ENCODE results near the gene SMIM44. TPM values are rescaled to one million over a fixed set of nuclear protein-coding genes. Genes with fewer than 3 reads are reported as not detected.

Gene SMIM44
- total RNA-seq, 1 experiment from 2014 or later: 1.4 TPM

DNA sequence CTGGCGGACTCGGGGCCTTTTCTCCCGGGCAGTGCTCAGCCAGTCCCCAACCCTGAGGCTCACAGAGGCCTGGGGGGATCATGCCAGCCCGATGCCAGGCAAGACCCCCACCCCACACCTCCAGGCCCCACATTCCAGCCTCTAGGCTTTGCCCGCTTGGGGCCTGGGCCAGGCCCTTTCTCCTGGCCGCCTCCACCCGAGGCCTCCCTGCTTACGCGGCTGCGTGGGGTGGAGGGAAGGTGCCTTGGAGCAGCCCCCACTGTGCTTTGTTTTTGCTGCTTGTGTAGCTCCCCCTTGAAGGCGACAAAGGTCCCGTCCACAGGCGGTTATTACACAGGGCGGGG is 41.3 kb downstream of the SMIM44 start:
- DNase-seq (ENCODE audit: low spot score): no peak

DNA sequence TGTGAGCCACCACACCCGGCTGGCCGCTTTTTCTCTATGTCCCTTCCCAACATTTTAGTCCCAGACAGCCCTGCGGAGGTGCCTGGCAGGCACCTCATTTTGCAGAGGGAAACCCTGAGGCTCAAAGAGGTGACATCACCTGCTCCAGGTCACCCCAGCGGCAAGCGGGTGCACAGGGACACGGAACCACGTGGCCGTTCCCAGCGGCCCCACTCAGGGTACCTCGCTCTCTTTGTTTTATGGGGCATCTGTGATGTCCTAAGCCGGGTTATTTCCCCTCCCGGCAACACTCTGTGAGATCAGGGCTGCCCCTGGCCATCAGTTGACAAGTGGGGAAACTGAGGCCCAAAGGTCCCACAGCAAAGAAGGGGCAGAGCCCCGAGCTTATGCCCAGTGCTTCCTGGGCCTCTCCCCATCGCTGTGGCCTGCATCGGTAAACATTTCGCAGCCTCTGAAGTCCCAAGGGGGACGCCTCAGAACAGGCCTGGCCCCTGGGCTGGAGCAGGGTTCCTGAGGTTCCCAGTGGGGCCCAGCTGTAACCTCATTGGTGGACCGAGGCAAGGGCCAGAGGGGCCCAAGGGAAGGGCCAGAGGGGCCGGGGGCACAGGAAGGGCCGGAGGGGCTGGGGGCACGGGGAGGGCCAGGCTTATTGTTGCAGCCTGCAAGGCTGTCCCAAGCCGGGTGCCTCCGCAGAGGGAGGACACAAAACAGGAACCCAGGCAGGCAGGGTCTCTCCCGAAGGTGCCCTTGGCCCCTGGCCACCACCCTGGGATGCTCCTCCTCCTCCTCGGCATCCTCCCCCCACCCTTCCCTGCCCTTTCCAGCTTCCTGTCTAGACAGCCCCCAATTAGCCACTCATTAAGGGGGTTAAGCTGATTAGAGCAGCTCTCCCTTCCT is 41.9 kb downstream of the SMIM44 start:
- DNase-seq (ENCODE audit: low spot score): no peak

DNA sequence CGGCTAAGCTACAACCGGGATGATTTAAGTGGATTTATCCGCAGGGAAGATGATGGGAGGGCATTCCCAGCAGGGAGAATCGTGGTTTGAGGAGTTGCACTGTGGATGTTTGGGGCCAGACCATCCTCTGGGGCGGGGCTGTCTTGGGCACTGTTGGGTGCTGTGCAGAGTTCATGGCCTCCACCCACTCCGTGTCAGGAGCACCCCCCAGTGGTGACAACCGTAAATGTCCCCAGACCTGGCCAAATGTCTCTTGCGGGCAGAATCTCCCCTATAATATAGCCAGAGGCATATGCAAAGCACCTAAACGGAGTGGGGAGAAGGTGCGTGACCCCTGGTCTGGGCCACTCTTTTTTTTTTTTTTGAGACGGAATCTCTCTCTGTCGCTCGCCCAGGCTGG is 43.2 kb downstream of the SMIM44 start:
- DNase-seq (ENCODE audit: low spot score): peak; percentile 15

DNA sequence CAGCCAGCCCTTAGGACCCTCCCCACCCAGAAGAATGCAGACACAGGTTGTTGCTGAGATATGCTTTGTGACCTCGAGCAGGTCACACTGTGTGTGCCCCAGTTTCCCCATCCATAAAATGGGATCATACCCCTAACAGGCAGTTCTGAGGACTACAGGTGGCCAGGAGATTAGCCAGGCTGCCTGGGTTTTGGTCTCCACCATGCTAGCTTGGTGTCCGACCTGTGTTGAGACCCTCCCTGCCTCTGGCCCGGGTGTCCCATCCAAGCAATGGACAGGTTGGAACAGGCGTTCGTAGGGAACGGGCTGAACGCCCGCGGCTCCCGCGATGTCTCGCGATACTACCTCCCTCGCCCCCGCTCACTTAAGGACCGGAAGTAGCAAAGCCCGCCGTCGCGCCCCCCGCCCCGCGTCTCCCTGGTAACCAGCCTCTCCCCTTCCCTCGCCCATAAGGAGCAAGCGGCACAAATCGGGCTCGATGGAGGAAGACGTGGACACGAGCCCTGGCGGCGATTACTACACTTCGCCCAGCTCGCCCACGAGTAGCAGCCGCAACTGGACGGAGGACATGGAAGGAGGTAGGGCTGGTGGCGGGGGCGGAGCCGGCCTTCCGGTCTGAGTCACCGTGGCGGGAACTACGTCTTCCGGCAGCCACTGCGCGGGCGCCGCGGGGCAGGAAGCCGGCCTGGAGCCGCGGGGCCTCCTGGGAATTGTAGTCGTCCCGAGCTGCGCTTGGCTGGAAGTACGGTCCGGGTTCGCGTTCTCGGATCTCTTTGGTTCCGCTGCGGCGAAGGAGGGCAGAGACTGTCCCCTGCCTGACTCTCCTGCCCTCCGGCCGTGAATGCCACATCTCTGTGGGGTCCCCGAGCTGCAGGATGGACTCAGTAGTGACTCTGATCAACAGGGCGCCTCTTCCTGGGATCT is 48.3 kb downstream of the SMIM44 start:
- peak; percentile 88 for DNase-seq (ENCODE audit: low spot score)

DNA sequence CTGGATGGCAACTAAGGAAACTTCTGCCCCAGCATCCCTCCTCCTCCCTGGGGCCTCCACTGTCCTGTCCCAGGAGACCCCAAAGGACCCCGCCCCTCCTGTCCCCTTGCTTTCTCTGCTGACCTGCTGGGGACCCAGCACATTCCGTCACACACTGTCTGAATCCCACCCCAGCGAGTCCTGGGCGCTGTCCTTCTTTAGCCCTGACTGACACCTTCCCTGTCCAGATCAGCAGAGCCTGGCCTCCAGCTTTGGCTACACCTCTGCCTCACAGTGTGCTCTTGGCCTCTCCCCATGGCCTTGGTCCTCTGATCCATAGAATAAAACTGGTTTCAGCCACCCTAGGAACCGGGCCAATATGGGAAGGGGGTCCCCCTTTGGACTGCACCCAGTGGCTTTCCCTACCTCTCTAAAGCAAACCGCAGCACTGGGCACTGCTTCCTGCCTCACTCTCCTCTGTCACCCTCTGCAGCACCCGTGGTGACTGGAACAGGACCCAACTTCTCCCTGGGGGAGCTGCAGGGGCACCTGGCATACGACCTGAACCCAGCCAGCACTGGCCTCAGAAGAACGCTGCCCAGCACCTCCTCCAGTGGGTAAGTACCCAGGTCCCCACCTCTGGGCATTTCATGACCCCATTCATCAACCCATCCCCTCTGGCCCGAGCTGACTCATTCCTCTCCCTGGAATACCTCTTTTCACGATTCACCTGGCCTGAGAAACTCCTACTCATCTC is 49.3 kb downstream of the SMIM44 start:
- DNase-seq (ENCODE audit: low spot score): no peak

DNA sequence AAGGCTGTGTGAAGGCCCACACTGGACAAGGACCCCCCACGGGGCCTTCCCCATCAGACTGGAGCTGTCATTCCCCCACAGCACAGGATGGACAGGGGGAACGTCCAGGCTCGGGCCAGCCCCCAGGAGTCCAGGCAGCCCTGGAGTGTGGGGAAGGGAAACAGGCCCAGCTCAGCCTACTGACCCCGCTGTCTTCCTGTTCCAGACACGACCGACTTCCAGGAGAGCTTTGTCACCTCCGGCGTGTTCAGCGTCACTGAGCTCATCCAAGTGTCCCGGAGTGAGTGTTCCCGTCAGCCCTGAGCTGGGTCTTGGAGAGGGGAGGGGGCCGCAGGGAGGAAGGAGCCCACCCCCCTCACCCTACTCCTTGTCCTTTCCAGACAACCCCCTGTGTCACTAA is 49.9 kb downstream of the SMIM44 start:
- DNase-seq (ENCODE audit: low spot score): no peak

Small RNA genes lying within 50 kb of the gene (small RNA-seq; reads per million reads assigned to genes)
- gene RF00212: not detected

Other genes starting within 250 kb of the SMIM44 start
- 23.1 and 34.2 TPM in 2 replicates for gene NFIC, start 116.9 kb downstream of the SMIM44 start, total RNA-seq (2014; rRNA removed; shearing (Covaris generic))
- gene SMIM24, start 2.9 kb downstream of the SMIM44 start, total RNA-seq (2014; rRNA removed; shearing (Covaris generic)): 0.58 and 2.5 TPM in 2 replicates
- gene DOHH, start 17.2 kb upstream of the SMIM44 start, total RNA-seq (2014; rRNA removed; shearing (Covaris generic)): 46.8 and 52.8 TPM in 2 replicates
- gene FZR1, start 22.9 kb upstream of the SMIM44 start, total RNA-seq (2014; rRNA removed; shearing (Covaris generic)): 49.8 and 62.5 TPM in 2 replicates
- not detected in 2 replicates for gene TEKTIP1, start 55.7 kb upstream of the SMIM44 start, total RNA-seq (2014; rRNA removed; shearing (Covaris generic))
- 177 and 185 TPM in 2 replicates for gene MFSD12, start 74.1 kb upstream of the SMIM44 start, total RNA-seq (2014; rRNA removed; shearing (Covaris generic))
- 120 and 152 TPM in 2 replicates for gene HMG20B, start 89.5 kb upstream of the SMIM44 start, total RNA-seq (2014; rRNA removed; shearing (Covaris generic))
- gene GIPC3, start 102.0 kb upstream of the SMIM44 start, total RNA-seq (2014; rRNA removed; shearing (Covaris generic)): not detected in 2 replicates
- not detected in 2 replicates for gene TBXA2R, start 123.4 kb upstream of the SMIM44 start, total RNA-seq (2014; rRNA removed; shearing (Covaris generic))
- gene CACTIN, start 143.3 kb upstream of the SMIM44 start, total RNA-seq (2014; rRNA removed; shearing (Covaris generic)): 54.7 and 55.5 TPM in 2 replicates
- gene PIP5K1C, start 217.0 kb upstream of the SMIM44 start, total RNA-seq (2014; rRNA removed; shearing (Covaris generic)): 18.0 and 18.9 TPM in 2 replicates
- 127 and 139 TPM in 2 replicates for gene TJP3, start 224.9 kb upstream of the SMIM44 start, total RNA-seq (2014; rRNA removed; shearing (Covaris generic))